HG02588 (cell line): ENCODE results near the gene ENHO.
"Not testable (repeated sequence)": the region's sequence is repeated elsewhere in the genome, so short reads cannot be mapped to it uniquely, and the experiment has no call there.

Experiments
- ATAC-seq: cut with Tn5 transposase; IDR thresholded peaks from one replicate; pipeline ENCODE4 v1.9.1; 2021; ENCODE audit warnings: mild to moderate bottlenecking, moderate library complexity; ENCODE audit not compliant: unreplicated experiment

ENHO gene

GRCh38 chr9:34482746-34483145 is 40.0 kb downstream of the ENHO start:
- not testable (repeated sequence) for ATAC-seq

- not testable (repeated sequence) for ATAC-seq
Observed at GRCh38 chr9:34481620-34482019, 41.2 kb downstream of the ENHO start.

- no peak for ATAC-seq
Observed at GRCh38 chr9:34479431-34479866, 43.3 kb downstream of the ENHO start.

- no peak for ATAC-seq
Observed at GRCh38 chr9:34477541-34477940, 45.2 kb downstream of the ENHO start.

- ATAC-seq: no peak
Observed at GRCh38 chr9:34475097-34475496, 47.7 kb downstream of the ENHO start.
